ENCODE data around the gene WFDC1. TPM values are rescaled to one million over a fixed set of nuclear protein-coding genes. Genes with fewer than 3 reads are reported as not detected.
A peak's percentile ranks its signal among the peaks of the same experiment; 100 is the strongest.

The WFDC1 gene, protein sequence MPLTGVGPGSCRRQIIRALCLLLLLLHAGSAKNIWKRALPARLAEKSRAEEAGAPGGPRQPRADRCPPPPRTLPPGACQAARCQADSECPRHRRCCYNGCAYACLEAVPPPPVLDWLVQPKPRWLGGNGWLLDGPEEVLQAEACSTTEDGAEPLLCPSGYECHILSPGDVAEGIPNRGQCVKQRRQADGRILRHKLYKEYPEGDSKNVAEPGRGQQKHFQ
- total RNA-seq (2014; rRNA removed; shearing (Covaris generic)) = 714 and 808 TPM in 2 replicates
- 595 and 741 TPM in 2 replicates for polyA plus RNA-seq (2015; cell fraction: cytosol; rRNA removed)
- polyA plus RNA-seq (2015; cell fraction: nucleus; rRNA removed) = 130 and 139 TPM in 2 replicates

DNA sequence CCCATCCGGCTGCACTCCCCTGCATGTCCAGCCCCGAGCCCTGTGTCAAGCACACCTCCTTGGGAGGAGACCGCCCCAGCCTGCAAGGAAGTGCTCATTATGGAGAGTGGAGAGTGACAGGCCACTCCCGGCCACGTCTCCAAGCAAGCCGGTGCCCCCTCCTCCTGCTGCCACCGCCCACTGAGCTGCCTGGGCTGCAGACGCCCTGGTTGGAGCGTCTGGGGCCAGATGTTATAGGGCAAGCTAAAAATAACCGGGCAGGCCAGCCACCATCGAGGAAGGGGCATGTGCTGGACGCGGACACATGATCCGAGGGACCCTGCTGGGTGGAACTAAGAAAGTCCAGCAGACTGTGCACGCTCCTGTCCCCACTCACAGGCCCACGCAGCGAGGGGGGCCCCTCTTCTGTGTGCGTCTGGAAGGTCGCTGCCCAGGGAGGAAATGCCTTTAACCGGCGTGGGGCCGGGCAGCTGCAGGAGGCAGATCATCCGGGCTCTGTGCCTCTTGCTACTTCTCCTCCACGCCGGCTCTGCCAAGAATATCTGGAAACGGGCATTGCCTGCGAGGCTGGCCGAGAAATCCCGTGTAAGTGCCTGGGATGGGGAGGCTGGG lies at the start of gene WFDC1:
Gene WFDC1, plus strand, starts transcription at position 348 of the 612 bp plus-strand sequence. Its CDS starts 94 bp downstream, at position 442.
- in situ Hi-C loops (cut with HindIII; ENCODE audit: low pct_unique_long_range_greater_than_20kb, low sequenced_read_pairs) = no loop called here
- DNase-seq (ENCODE audit: low read depth, low spot score) = peak; percentile 58

DNA sequence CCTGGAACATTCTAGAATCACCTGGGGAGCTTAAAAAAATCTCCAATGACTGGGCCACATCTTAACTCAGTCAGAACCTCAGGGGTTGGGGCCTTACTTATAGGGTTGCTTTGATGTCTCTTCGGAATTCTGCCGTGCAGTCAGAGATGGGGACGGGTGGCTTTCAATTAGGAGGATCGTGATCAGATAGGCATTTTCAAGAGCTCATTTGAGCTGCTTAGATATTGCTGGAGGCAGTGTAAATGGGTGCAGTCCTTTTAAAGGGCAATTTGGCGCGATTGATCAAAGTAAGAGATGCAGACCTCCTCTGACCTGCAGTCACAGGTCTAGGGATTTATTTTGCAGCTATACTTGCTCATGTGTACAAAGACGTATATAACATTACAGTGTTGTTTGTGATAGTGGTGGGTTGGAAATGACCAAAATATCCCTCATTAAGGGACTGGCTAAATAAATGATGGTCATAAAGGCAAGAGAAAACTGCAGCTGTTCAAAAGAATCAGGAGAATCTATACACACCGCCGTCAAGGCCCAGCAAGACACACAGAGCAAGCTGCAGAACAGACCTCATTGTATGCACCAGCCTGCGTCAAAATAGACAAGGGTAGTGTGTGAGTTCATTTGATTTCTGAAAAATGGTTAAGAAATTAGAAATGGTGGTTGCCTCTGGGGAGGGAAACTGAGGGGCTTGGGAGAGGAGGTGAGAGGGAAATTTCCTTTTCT lies 48.6 kb upstream of the WFDC1 start:
- in situ Hi-C loops (cut with HindIII; ENCODE audit: low pct_unique_long_range_greater_than_20kb, low sequenced_read_pairs) = no loop called here
- no peak for DNase-seq (ENCODE audit: low read depth, low spot score)

DNA sequence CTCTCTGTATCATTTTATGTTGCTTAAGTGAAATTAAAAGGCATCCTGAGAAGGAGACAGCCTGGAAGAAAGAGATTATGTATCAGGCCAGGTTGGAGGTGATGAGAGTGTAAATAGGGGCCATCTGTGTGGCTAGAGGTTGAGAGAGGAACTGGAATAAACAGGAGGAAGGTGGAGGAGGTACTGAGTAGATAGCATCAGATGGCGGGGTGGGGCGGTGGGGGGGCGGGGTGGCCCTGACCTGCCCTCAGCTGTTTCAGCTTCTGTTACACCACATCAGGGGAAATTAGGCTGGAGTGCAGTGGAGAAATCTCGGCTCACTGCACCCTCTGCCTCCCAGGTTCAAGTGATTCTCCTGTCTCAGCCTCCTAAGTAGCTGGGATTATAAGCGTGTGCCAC lies 48.0 kb upstream of the WFDC1 start:
- DNase-seq (ENCODE audit: low read depth, low spot score) = no peak
- in situ Hi-C loops (cut with HindIII; ENCODE audit: low pct_unique_long_range_greater_than_20kb, low sequenced_read_pairs) = no loop called here

DNA sequence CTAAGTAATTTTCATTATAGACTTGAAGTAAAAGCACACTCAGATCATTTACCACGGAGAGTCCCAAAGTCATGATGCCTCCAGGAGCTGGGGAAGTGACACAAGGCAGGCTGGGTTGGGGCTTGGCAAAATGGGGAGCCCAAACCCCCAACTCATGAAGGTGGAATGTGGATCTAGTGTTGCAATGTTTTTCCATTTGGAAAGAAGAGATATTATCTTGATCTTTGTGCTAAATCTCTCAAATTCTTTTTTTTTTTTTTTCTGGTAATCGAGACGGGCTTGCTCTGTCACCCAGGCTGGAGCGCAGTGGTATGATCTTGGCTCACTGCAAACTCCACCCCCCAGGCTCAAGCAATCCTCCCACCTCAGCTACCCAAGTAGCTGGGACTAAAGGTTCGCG lies 47.3 kb upstream of the WFDC1 start:
- in situ Hi-C loops (cut with HindIII; ENCODE audit: low pct_unique_long_range_greater_than_20kb, low sequenced_read_pairs) = no loop called here
- no peak for DNase-seq (ENCODE audit: low read depth, low spot score)

DNA sequence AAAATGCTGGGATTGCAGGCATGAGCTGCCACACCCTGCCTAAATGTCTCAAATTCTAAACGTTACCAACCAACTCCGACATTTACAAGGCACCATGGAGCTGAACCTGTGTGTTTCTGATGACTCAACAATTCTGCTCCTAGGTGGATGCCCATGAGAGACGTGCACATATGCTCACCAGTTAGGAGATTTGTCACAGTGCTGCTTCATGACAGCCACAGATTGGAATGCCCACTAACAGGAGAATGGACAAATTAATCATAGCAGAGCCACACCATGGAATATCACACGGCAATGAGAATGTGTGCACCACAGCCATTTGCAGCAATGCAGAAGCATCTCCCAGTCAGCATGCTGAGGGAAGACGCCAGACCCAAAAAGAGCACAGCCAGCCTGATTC lies 46.8 kb upstream of the WFDC1 start:
- in situ Hi-C loops (cut with HindIII; ENCODE audit: low pct_unique_long_range_greater_than_20kb, low sequenced_read_pairs) = no loop called here
- DNase-seq (ENCODE audit: low read depth, low spot score) = no peak

DNA sequence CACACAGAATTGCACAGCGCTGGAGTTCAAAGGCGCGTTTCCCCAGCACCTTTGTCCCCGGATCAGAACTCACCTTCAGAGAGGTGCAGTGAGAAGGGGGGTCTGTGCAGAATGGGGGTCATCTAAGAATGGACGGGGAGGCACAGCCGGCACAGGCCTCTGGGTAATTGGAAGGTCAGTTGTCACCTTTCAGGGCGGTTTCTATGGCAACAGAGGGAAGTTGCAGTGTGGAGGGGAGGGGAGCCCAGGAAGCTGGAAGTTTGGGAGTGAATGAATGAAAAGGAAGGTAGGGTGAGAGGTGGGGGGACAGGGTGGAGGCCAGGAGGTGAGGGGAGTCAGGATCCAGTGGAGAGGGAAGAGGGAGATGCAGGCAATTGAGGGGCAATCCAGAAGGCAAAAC lies 42.5 kb upstream of the WFDC1 start:
- in situ Hi-C loops (cut with HindIII; ENCODE audit: low pct_unique_long_range_greater_than_20kb, low sequenced_read_pairs) = no loop called here

DNA sequence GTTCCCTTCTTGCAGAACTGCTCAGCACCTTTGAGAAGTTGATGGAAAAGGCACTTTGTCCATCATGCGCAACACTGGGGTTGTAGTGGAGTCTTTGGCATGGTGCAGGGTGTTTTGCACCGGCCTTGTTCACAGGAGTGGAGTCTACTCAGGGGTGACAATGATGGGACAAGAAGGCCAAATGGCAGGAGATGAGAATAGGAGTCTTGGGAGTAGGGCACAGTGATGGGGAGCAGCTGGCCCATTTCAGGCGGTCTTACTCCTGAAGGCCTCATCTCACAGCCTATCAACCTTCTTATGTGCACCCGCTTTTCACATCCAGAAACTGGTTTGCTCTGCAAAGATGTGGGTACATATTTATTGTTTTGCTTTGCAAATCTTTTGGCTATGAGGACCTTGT lies 41.5 kb upstream of the WFDC1 start:
- no peak for DNase-seq (ENCODE audit: low read depth, low spot score)
- in situ Hi-C loops (cut with HindIII; ENCODE audit: low pct_unique_long_range_greater_than_20kb, low sequenced_read_pairs) = no loop called here

More for the DNA sequence above, 42.5 kb upstream of the WFDC1 start:
- no peak for DNase-seq (ENCODE audit: low read depth, low spot score)

DNA sequence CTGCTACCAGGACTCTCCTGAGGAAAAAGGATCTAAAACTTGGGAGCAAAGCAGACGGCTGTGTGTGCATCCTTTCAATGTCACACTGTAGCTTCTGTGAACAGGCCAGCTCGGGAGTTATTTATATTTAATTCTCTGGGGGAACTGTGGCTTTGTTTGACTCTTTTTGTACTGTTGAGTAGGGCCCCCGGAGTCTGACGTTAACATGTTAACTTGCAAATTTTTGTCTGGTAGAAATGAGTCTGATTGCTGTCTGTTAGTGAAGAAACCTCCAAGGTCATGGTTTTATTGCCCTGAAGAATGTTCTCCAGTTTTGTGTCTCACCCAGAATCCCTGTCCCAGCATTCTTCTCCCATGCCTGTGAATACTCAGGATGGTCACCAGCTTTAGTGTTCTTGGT lies 40.6 kb upstream of the WFDC1 start:
- in situ Hi-C loops (cut with HindIII; ENCODE audit: low pct_unique_long_range_greater_than_20kb, low sequenced_read_pairs) = no loop called here
- no peak for DNase-seq (ENCODE audit: low read depth, low spot score)

DNA sequence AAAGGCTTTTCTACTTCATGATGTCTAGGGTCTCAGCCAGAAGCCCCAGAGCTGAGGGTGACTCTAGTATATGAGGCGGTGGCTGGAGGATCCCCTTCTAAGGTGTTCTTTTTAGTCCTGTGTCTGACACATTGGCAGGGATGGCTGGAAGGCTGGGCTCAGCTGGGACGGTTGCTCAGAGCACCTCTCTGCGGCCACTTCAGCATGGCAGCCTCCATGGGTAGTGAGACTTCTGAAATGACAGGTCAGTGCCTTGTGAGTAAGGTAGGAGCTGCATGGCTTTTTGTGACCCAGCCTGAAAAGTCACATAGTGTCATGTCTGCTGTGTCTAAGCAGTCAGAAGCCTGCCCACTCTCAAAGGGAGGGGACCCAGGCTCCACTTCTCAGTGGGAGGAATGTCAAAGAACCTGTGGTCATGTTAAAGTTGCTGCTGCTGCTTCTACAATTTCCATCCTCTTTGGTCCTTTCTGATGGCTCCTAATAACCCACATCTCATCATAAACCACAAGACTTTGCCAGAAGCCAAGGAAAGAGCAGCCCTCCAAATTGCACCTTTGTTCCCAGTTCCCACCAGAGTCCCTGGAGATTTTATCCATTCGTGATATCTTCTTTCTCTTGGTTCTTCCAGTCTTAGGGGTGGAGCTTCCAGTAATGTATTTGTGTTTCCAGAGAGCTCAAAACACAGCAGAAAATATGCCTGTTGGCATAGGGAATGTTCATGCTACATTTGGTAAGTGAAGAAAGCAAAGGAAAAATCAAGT lies 39.4 kb upstream of the WFDC1 start:
- in situ Hi-C loops (cut with HindIII; ENCODE audit: low pct_unique_long_range_greater_than_20kb, low sequenced_read_pairs) = no loop called here

DNA sequence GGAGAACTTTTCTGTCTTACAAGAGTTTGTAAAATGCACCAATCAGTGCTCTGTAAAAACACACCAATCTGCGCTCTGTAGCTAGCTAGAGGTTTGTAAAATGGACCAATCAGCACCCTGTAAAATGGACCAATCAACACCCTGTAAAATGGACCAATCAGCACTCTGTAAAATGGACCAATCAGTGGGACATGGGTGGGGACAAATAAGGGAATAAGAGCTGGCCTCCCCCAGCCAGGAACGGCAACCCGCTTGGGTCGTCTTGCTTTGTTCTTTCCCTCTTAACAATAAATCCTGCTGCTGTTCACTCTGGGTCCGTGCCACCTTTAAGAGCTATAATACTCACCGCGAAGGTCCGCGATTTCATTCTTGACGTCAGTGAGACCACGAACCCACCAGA lies 36.4 kb upstream of the WFDC1 start:
- in situ Hi-C loops (cut with HindIII; ENCODE audit: low pct_unique_long_range_greater_than_20kb, low sequenced_read_pairs) = no loop called here
- DNase-seq (ENCODE audit: low read depth, low spot score) = no peak

More for the DNA sequence above, 39.4 kb upstream of the WFDC1 start:
- DNase-seq (ENCODE audit: low read depth, low spot score) = peak; percentile 87

DNA sequence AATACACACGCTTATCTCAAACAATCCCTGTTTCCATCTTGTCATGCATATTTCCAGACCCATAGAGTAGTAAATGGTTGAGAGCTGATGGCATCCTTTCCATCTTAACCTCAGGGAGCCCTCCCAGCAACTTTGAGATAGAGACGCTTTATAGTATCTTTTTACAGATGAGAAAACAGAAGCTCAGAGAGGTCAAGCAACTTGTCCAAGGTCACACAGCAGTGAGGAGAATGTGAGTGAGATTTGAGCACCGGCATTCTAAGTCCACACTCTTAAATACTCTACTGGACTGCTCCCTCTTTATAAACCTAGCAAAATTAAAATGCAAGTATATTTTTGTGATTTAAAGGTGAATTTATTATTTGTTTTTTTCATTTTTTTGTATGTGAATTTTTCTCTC lies 35.0 kb upstream of the WFDC1 start:
- in situ Hi-C loops (cut with HindIII; ENCODE audit: low pct_unique_long_range_greater_than_20kb, low sequenced_read_pairs) = no loop called here
- DNase-seq (ENCODE audit: low read depth, low spot score) = no peak

DNA sequence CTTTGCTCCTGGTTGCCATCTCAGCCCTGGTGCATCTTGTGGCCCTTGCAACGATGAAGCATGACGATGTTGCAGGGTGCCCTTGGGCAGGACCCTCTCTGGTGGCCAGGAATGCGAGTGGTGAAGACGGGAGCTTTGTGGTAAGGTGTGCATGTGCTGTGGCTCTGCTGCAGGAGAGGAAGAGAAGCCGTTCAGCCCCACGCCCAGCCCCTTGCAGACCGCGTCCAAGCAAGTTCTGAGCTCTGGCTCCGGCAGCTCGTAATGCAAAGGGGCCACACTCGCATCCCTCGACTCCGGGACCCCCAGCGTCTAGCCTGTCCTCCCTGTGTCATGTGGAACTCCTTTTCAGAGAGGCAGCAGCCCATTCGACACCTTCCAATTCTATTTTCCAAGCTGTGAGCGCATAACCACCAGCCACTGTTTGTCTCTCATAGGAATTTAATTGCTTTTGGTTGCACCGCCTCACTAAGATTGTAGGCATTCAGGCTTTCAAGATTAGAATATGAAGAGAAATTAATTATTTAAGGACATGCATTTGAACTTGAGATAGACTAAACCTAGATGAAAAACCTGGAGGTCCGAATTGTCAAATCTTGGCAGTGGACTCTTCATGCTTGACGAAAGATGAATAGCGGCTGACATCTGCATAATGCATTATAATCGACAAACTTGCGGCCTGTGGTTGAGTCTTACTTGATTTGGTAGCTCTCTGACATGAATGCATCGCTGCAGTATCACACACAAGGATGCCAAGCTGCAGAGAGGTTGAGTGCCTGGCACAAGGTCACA lies 33.7 kb upstream of the WFDC1 start:
- DNase-seq (ENCODE audit: low read depth, low spot score) = no peak
- in situ Hi-C loops (cut with HindIII; ENCODE audit: low pct_unique_long_range_greater_than_20kb, low sequenced_read_pairs) = no loop called here

DNA sequence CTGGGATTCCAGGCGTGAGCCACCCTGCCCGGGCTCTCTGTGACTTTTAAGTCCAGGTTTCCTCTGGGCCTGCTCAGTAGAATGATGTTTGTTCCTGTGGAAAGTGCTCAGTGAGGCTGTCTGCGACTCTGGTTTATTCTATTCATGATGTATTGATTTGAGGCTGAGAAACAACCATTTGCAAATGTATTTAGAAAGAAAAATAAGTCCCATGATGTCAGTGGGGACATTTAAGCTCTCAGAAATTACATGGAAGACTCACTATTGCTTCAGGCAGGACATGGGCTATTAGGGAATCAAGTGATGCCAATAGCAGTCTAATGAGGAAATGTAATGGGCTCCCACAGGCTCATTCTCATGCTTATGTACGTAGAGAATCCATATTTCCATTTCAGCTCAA lies 32.6 kb upstream of the WFDC1 start:
- in situ Hi-C loops (cut with HindIII; ENCODE audit: low pct_unique_long_range_greater_than_20kb, low sequenced_read_pairs) = no loop called here
- DNase-seq (ENCODE audit: low read depth, low spot score) = no peak

DNA sequence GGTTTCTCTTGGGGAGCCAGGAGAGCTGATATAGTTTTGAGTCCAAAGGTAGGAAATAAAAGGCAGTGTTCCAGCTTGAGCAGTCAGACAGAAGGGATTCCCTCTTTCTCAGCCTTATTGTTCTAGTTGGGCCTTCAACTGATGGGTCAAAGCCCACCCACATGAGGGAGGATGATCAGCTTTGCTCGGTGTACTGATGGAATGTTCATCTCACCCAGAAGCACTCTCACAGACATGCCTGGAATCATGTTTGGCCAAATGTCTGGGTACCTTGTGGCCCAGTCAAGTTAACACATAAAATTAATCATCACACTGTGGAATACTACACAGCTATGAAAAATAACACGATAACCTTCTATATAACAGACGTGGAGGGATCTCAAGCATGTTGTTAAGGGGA lies 31.7 kb upstream of the WFDC1 start:
- in situ Hi-C loops (cut with HindIII; ENCODE audit: low pct_unique_long_range_greater_than_20kb, low sequenced_read_pairs) = no loop called here
- DNase-seq (ENCODE audit: low read depth, low spot score) = no peak

DNA sequence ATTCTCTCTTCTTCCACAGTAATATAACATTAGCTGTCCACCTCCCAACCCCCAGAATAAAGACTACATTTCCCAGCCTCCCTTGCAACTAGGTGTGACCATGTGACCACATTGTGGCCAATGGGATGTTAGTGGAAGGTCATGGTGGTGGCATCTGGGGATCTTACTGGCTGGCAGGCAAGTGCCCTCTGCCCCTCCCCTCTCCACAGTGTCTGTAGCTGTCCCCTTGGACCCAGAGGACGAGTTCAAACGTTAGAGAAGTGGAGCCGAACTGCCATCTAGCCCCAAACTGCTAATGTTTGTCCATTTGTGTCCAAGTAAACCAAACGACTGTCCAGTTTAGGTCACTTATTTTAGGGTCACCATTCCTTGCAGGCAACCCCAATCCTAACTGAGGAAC lies 28.2 kb upstream of the WFDC1 start:
- in situ Hi-C loops (cut with HindIII; ENCODE audit: low pct_unique_long_range_greater_than_20kb, low sequenced_read_pairs) = no loop called here
- peak; percentile 93 for DNase-seq (ENCODE audit: low read depth, low spot score)

DNA sequence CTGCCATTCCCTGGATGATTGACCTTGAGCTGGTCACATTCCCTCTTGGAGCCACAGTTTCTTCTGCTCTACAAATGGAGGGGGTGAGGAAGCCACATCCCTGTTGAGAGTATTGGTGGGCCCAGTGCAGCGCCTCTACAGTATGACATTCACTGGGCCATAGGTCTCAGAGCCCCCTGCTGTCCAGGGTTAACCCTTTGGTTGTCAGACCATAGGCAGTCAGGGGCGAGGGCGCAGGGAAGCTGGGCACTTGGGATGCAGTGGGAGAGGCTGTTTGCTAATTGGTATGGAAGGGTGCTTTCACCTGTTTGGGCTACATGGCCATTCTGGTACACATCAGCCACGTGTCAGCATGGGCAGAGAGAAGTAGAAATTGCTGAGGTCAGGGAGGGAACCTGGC lies 27.3 kb upstream of the WFDC1 start:
- DNase-seq (ENCODE audit: low read depth, low spot score) = no peak
- in situ Hi-C loops (cut with HindIII; ENCODE audit: low pct_unique_long_range_greater_than_20kb, low sequenced_read_pairs) = no loop called here

DNA sequence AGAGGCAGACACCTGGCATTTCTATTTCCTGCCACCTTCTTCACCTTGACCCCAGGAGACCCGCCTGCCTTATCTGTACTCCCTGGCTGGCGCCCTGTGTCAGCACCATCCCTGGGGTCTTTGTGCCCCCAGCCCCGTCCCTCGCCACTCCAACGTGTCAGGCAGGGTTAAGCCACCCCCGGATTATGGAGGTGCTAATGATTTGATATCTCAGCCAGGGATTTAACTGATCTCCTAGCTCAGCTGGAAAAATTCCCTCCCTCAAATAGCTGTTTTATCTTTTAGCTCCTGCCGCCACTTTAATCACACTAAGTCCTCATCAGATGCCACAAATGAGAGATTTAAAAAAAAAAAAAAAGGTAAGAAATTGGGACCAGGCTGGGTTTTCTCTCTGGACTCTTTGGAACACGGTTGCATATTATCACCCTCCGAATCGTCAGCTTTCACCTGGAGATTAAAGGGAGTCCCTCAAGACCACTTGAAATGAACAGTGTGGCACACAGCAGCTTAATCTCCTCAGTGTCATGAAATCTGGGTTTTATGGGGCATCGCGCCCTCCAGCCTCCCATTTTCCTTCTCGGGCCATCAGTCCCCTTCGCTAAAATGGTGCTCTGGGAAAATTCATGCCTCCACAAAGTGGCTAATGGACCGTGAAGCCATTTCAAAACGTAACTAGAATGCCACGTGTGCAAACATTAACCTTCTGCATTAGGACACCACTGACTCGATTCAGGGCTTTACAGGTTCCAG lies 26.2 kb upstream of the WFDC1 start:
- in situ Hi-C loops (cut with HindIII; ENCODE audit: low pct_unique_long_range_greater_than_20kb, low sequenced_read_pairs) = no loop called here
- DNase-seq (ENCODE audit: low read depth, low spot score) = no peak
